HEK293T (cell line): Measurements from ENCODE around the gene OLFM1.

Source experiments
- BHLHE40 ChIP-seq: fragments of 450-650 bp; IDR thresholded peaks from 2 replicates; pipeline ENCODE4 v1.6.1; 2016; ENCODE audit warnings: mild to moderate bottlenecking, moderate library complexity, borderline replicate concordance
- CTBP1 ChIP-seq: fragments of 450-650 bp; IDR thresholded peaks from 2 replicates; pipeline ENCODE4 v1.6.1; 2016; ENCODE audit warnings: borderline replicate concordance
- HDGF ChIP-seq: fragments of 450-650 bp; IDR thresholded peaks from 2 replicates; pipeline ENCODE4 v1.6.1; 2017; ENCODE audit warnings: antibody characterized with exemption, borderline replicate concordance
- SUZ12 ChIP-seq: fragments of 450-650 bp; IDR thresholded peaks from 2 replicates; pipeline ENCODE4 v1.6.1; 2016; ENCODE audit warnings: mild to moderate bottlenecking
- TARDBP ChIP-seq: fragments of 450-650 bp; IDR thresholded peaks from 2 replicates; pipeline ENCODE4 v1.6.1; 2016

GRCh38 chr9:135039266-135039870 lies 48.1 kb upstream of the OLFM1 start:
- TF ChIP-seq BHLHE40 (no peak), CTBP1 (no peak), SUZ12 (no peak), TARDBP (no peak), HDGF (no peak)
